Hepatocyte (in vitro differentiated cells): ENCODE data around the gene C1QC. TPM values are rescaled to one million over a fixed set of nuclear protein-coding genes. Genes with fewer than 3 reads are reported as not detected.

ENCODE experiments used
- DNase-seq: peaks from one replicate; pipeline ENCODE4 v3.0.0-alpha.2; 2016; ENCODE audit warnings: low spot score
- H2AFZ ChIP-seq: fragments of 200-600 bp; sonication (generic); 2 replicates; pipeline ENCODE4 v1.6.0; 2016; ENCODE audit warnings: antibody characterized with exemption, mild to moderate bottlenecking
- H3K27ac ChIP-seq: fragments of 200-600 bp; sonication (generic); 2 replicates; pipeline ENCODE4 v1.5.1; 2016; ENCODE audit warnings: mild to moderate bottlenecking
- H3K27me3 ChIP-seq: fragments of 200-600 bp; sonication (generic); 2 replicates; pipeline ENCODE4 v1.6.1; 2016
- H3K36me3 ChIP-seq: fragments of 200-600 bp; sonication (generic); replicated peaks from 2 replicates; pipeline ENCODE4 v1.5.1; 2016; ENCODE audit warnings: low read depth; ENCODE audit not compliant: insufficient read depth
- H3K4me1 ChIP-seq: fragments of 200-600 bp; sonication (generic); 2 replicates; pipeline ENCODE4 v1.5.1; 2016; ENCODE audit warnings: mild to moderate bottlenecking, moderate library complexity; ENCODE audit not compliant: insufficient read depth
- H3K4me2 ChIP-seq: fragments of 200-600 bp; sonication (generic); 2 replicates; pipeline ENCODE4 v1.6.0; 2016
- H3K4me3 ChIP-seq: fragments of 200-600 bp; sonication (generic); 2 replicates; pipeline ENCODE4 v1.5.1; 2016; ENCODE audit warnings: mild to moderate bottlenecking
- H3K79me2 ChIP-seq: fragments of 200-600 bp; sonication (generic); 2 replicates; pipeline ENCODE4 v1.6.0; 2017; ENCODE audit warnings: mild to moderate bottlenecking
- H3K9me2 ChIP-seq: fragments of 200-600 bp; sonication (generic); replicated peaks from 2 replicates; pipeline ENCODE4 v1.6.0; 2017; ENCODE audit warnings: mild to moderate bottlenecking; ENCODE audit not compliant: insufficient read depth
- H3K9me3 ChIP-seq: fragments of 200-600 bp; sonication (generic); 2 replicates; pipeline ENCODE4 v1.5.1; 2016; ENCODE audit warnings: low read depth, mild to moderate bottlenecking
- H4K20me1 ChIP-seq: fragments of 200-600 bp; sonication (generic); 2 replicates; pipeline ENCODE4 v1.6.0; 2016; ENCODE audit warnings: mild to moderate bottlenecking; ENCODE audit not compliant: insufficient read depth, poor library complexity, severe bottlenecking
- EZH2 ChIP-seq: fragments of 200-600 bp; sonication (generic); IDR thresholded peaks from 2 replicates; pipeline ENCODE4 v1.6.1; 2016; ENCODE audit warnings: antibody characterized with exemption, mild to moderate bottlenecking, borderline replicate concordance
- EZH2phosphoT487 ChIP-seq: fragments of 200-600 bp; sonication (generic); IDR thresholded peaks from one replicate; pipeline ENCODE4 v1.6.1; 2018; ENCODE audit warnings: antibody characterized with exemption, mild to moderate bottlenecking, low read depth, moderate library complexity; ENCODE audit not compliant: unreplicated experiment, severe bottlenecking
- WGBS: methylation state at CpG from one replicate; pipeline ENCODE4 v1.1.6; 2016; ENCODE audit warnings: low lambda C conversion rate; ENCODE audit errors: missing lambda C conversion rate; 5-methylcytosine and 5-hydroxymethylcytosine counted together
- polyA plus RNA-seq: library from polyadenylated mRNA; unstranded; fragments of >200 nt; fragmentation: Nextera tagmentation; extraction: Ambion mirVana; gene quantifications from 2 replicates; pipeline ENCODE4 v1.2.1, GENCODE V29; 2016
- total RNA-seq: library from RNA; depleted of rRNA; stranded (reverse); fragments of >200 nt; gene quantifications from 2 replicates; pipeline ENCODE4 v1.2.3, GENCODE V29; 2014
- TF ChIP-seq, protein P1 (sequence below): fragments of 200-600 bp; sonication (generic); IDR thresholded peaks from 2 replicates; pipeline ENCODE4 v1.5.1; 2016; ENCODE audit warnings: antibody characterized with exemption, mild to moderate bottlenecking; ENCODE audit not compliant: poor library complexity

The C1QC gene
- total and polyA plus RNA-seq, 2 experiments from 2014 or later, result 4.1 to 9.2 TPM

DNA sequence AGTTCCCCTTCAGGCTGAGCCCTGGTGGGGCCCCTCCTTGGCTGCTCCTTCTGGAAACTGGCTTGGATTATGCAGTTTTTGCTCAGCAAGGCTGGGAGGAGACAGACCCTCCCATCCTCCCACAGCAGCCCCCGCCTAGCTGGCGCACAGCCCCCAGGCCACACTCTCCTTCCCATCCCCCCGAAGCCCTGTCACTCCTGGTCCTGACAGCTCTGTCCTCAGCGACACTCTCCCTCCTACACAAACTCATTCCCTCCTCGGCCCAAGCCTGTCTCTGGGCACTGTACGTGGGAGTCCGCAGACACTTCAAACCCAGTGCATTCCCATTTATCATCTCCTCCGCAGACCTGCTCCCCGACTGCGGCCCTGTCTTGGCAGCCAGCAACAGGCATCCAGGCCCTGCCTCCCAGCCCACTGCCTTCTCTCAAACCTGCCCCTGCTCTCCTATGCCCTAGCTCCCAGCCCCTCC, 42.2 kb downstream of the C1QC start:
- Histone ChIP-seq H3K27ac (no peak overlapping the region), H3K9me3 (no peaks in the 10 kb centered on the region), H3K4me2 (peak overlapping the region; percentile 48), H3K4me3 (no peak overlapping the region), H3K79me2 (no peaks in the 10 kb centered on the region), H3K9me2 (no peaks in the 10 kb centered on the region), H3K27me3 (no peaks in the 10 kb centered on the region), H4K20me1 (no peaks in the 10 kb centered on the region), H2AFZ (no peak overlapping the region), H3K36me3 (no peaks in the 10 kb centered on the region), H3K4me1 (peaks cover 6% of the 10 kb centered on the region)
- no peak for DNase-seq
- TF ChIP-seq, protein P1, sequence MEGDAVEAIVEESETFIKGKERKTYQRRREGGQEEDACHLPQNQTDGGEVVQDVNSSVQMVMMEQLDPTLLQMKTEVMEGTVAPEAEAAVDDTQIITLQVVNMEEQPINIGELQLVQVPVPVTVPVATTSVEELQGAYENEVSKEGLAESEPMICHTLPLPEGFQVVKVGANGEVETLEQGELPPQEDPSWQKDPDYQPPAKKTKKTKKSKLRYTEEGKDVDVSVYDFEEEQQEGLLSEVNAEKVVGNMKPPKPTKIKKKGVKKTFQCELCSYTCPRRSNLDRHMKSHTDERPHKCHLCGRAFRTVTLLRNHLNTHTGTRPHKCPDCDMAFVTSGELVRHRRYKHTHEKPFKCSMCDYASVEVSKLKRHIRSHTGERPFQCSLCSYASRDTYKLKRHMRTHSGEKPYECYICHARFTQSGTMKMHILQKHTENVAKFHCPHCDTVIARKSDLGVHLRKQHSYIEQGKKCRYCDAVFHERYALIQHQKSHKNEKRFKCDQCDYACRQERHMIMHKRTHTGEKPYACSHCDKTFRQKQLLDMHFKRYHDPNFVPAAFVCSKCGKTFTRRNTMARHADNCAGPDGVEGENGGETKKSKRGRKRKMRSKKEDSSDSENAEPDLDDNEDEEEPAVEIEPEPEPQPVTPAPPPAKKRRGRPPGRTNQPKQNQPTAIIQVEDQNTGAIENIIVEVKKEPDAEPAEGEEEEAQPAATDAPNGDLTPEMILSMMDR, result no peak
- no peak for TF ChIP-seq EZH2phosphoT487
- no peak for TF ChIP-seq EZH2
- WGBS, result 35% methylated on average over 10 of the region's 10 CpGs

DNA sequence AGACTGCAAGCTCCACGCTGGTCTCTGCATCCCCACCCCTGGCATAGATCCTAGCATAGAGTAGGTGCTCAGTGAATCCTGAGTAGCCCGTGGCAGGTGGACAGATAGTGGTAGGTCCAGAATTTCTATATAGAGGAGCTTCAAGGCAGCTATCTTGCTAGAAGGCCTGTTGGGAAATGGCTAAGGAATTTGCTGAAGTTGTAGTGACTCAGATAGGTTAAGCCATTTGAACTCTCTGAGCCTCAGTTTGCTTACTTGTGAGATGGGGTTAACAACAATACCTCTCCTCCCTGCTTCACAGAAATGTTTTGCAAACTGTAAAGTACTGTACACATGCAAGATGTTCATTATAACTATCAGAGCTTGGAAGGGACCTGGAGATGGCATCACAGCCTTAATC, 43.8 kb downstream of the C1QC start:
- peaks cover 6% of the 10 kb centered on the region for H3K4me1 ChIP-seq
- no peak overlapping the region for H3K27ac ChIP-seq
- H3K27me3 ChIP-seq, result no peaks in the 10 kb centered on the region
- H4K20me1 ChIP-seq, result no peaks in the 10 kb centered on the region
- TF ChIP-seq EZH2, result no peak
- no peak for TF ChIP-seq EZH2phosphoT487
- TF ChIP-seq, protein P1, result no peak
- no peak overlapping the region for H3K4me3 ChIP-seq
- no peaks in the 10 kb centered on the region for H3K9me2 ChIP-seq
- H3K9me3 ChIP-seq, result no peaks in the 10 kb centered on the region
- no peak for DNase-seq
- H3K79me2 ChIP-seq, result no peaks in the 10 kb centered on the region
- H3K36me3 ChIP-seq, result no peaks in the 10 kb centered on the region
- H3K4me2 ChIP-seq, result no peak overlapping the region
- H2AFZ ChIP-seq, result no peak overlapping the region
- WGBS, result 91% methylated on average over 2 of the region's 2 CpGs

DNA sequence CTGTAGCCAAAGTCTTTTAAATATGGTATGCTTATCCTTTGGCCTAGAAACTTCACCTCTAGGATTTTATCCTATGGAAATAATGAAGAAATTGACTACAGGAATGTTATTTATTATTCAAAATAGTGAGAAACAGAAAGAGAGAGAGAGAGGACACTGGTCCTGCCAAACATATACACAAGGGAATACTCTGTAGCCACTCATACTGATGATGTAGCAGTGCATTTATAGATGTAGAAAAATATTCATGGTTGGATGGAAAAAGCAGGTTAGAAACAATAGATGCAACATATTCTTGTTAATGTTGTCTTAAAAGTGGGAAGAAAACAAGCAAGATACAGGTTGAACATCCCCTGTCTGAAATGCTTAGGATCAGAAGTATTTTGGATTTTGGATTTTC, 45.0 kb downstream of the C1QC start:
- no peak overlapping the region for H3K4me3 ChIP-seq
- no peaks in the 10 kb centered on the region for H3K9me3 ChIP-seq
- H4K20me1 ChIP-seq, result no peaks in the 10 kb centered on the region
- no peaks in the 10 kb centered on the region for H3K9me2 ChIP-seq
- peaks cover 6% of the 10 kb centered on the region for H3K4me1 ChIP-seq
- H3K79me2 ChIP-seq, result no peaks in the 10 kb centered on the region
- H2AFZ ChIP-seq, result no peak overlapping the region
- no peak overlapping the region for H3K4me2 ChIP-seq
- no peaks in the 10 kb centered on the region for H3K27me3 ChIP-seq
- no peaks in the 10 kb centered on the region for H3K36me3 ChIP-seq
- DNase-seq, result no peak
- TF ChIP-seq, protein P1, result no peak
- no peak for TF ChIP-seq EZH2phosphoT487
- H3K27ac ChIP-seq, result no peak overlapping the region

DNA sequence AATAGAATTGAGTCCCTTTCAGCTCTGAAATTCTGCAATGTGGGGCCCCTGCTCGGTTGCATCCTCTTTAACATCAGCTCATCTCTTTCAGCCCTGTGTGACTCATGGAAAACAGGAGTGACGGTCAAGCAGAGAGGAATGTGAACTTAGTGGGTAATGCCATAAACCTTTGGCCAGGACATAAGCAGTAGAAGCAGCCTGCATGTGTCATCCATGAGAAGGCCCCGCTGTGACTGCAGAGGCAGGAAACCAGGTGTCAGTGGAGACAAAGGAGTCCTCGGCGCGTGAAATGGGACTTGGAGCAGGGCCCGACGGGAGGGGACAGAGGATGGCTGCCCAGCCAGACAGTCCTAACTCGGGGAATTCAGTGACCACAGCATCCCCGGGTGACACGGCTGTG, 46.1 kb downstream of the C1QC start:
- Histone ChIP-seq H3K79me2 (no peaks in the 10 kb centered on the region), H3K9me3 (no peaks in the 10 kb centered on the region), H3K36me3 (no peaks in the 10 kb centered on the region), H3K4me1 (peaks cover 6% of the 10 kb centered on the region), H3K27ac (peak overlapping the region; percentile 84), H3K4me2 (no peak overlapping the region), H4K20me1 (no peaks in the 10 kb centered on the region), H3K4me3 (no peak overlapping the region), H2AFZ (no peak overlapping the region), H3K27me3 (no peaks in the 10 kb centered on the region), H3K9me2 (no peaks in the 10 kb centered on the region)
- TF ChIP-seq EZH2phosphoT487 (no peak), EZH2 (no peak)
- TF ChIP-seq, protein P1, result no peak
- 68% methylated on average over 11 of the region's 11 CpGs for WGBS
- DNase-seq, result peak; percentile 73
